ENCODE results near the gene SOX10.

The SOX10 gene

GRCh38 chr22:38006906-38007305 lies 22.6 kb upstream of the SOX10 start:
- Histone ChIP-seq H3K9me3 (ENCODE audit: control insufficient read depth, insufficient read depth, low read depth, low read length) (no peaks in the 10 kb centered on the region), H3K4me1 (ENCODE audit: control insufficient read depth, insufficient read depth, low read length) (no peaks in the 10 kb centered on the region), H3K27ac (ENCODE audit: extremely low read depth, low read depth, low read length) (no peak overlapping the region), H3K36me3 (ENCODE audit: control insufficient read depth in 2 of 2, insufficient read depth in 1 of 2, low read length in 2 of 2) (no peaks in the 10 kb centered on the region), H3K4me3 (ENCODE audit: low read depth, low read length) (no peak overlapping the region)
- ChIA-PET CTCF (interaction anchor here (0.6 kb wide), 1 partner anchor 581 kb away, joined by 3 read pairs; no protein-coding TSS in a partner anchor), POLR2A (no interaction called here)
- TF ChIP-seq ZNF561 (tag by site-specific recombination; IDR thresholded peaks at IDR 0.05; ENCODE audit: borderline replicate concordance) = no peak
- TF ChIP-seq ZNF394 (tag by site-specific recombination; IDR thresholded peaks at IDR 0.05; ENCODE audit: borderline replicate concordance) = no peak
- TF ChIP-seq ZNF184 (tag by site-specific recombination; IDR thresholded peaks at IDR 0.05) = no peak
- TF ChIP-seq ZNF768 (tag by site-specific recombination; IDR thresholded peaks at IDR 0.05) = no peak
- no peak for TF ChIP-seq ZNF324 (tag by site-specific recombination; IDR thresholded peaks at IDR 0.05)
- no peak for TF ChIP-seq SETDB1 (IDR thresholded peaks at IDR 0.05; ENCODE audit: insufficient read length, low read length)
- TF ChIP-seq BCL11B (tag by site-specific recombination; IDR thresholded peaks at IDR 0.05; ENCODE audit: low read depth) = no peak
- no peak for TF ChIP-seq HIC1 (tag by site-specific recombination; IDR thresholded peaks at IDR 0.05)
- no peak for TF ChIP-seq ZEB2 (tag by site-specific recombination; IDR thresholded peaks at IDR 0.05)
- no peak for TF ChIP-seq GLIS1 (tag by site-specific recombination; IDR thresholded peaks at IDR 0.05)
- no peak for TF ChIP-seq ZNF664 (tag by site-specific recombination; IDR thresholded peaks at IDR 0.05)
- no peak for TF ChIP-seq ZSCAN16 (tag by site-specific recombination; IDR thresholded peaks at IDR 0.05)
- no peak for TF ChIP-seq ZNF274 (IDR thresholded peaks at IDR 0.05; ENCODE audit: low read length)
- no peak for TF ChIP-seq ZNF274 (tag by site-specific recombination; IDR thresholded peaks at IDR 0.05; ENCODE audit: borderline replicate concordance)
- no peak for TF ChIP-seq ZFP37 (tag by site-specific recombination; IDR thresholded peaks at IDR 0.05)

DNA sequence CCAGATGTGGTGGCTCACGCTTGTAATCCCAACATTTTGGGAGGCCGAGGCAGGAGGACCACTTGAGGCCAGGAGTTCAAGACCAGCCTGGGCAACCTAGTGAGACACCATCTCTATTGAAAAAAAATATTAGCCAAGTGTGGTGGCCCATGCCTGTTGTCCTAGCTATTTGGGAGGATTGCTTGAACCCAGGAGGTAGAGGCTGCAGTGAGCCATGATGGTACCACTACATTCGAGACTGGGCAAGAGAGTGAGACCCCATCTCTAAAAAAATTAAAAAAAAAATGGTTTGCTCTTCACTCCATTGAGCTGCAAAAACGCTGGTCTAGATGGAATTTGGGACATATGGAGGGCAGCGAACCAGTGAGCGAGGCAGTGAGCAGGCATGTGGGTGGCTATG lies 21.6 kb upstream of the SOX10 start:
- Histone ChIP-seq H3K4me1 (ENCODE audit: control insufficient read depth, insufficient read depth, low read length) (no peaks in the 10 kb centered on the region), H3K27ac (ENCODE audit: extremely low read depth, low read depth, low read length) (no peak overlapping the region), H3K9me3 (ENCODE audit: control insufficient read depth, insufficient read depth, low read depth, low read length) (no peaks in the 10 kb centered on the region), H3K4me3 (ENCODE audit: low read depth, low read length) (no peak overlapping the region), H3K36me3 (ENCODE audit: control insufficient read depth in 2 of 2, insufficient read depth in 1 of 2, low read length in 2 of 2) (no peaks in the 10 kb centered on the region)
- POLR2A ChIA-PET = no interaction called here
- no peak for TF ChIP-seq ZNF473 (tag by site-specific recombination; IDR thresholded peaks at IDR 0.05)
- TF ChIP-seq ZNF777 (tag by site-specific recombination; IDR thresholded peaks at IDR 0.05; ENCODE audit: borderline replicate concordance) = no peak
- TF ChIP-seq ZNF121 (tag by site-specific recombination; IDR thresholded peaks at IDR 0.05) = peak; percentile 95
- CTCF ChIA-PET = interaction anchor here (0.6 to 0.9 kb wide), 2 partner anchors 11 to 189 kb away, joined by 3 read pairs; no protein-coding TSS in a partner anchor

DNA sequence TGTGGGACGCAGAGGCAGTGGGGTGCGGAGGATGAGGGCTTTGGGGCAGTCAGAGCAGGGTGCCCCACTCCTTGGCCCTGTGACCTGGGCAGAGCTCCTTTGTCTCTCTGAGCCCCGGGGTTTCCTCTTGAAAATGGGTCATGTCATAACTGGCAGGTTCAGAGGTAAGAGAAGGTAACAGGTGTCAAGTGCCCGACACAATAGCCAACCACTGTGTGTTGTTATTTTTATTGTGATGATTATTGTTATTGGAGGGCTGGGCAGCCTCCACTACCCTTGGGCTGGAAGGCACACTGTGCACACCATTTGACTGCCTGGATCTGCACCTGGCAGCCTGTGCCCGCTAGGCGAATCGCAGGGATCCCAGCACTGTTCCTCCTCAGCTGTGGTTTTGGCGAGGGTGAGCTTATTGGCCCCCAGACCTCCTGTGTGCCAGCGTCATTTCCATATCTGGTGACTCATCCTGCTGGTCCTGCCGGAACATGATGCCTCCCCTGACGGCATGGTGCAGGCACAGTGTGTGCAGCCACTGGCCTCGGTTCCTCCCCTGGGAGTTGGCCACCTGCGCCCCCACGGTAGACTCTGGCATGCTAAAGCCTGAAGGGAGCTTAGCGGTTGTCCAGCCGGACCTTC lies 15.4 kb upstream of the SOX10 start:
- Histone ChIP-seq H3K27ac (ENCODE audit: extremely low read depth, low read depth, low read length) (no peak overlapping the region; the same call in 1 of the 2 replicates), H3K4me1 (ENCODE audit: control insufficient read depth, insufficient read depth, low read length) (peaks cover 5% of the 10 kb centered on the region), H3K36me3 (ENCODE audit: control insufficient read depth in 2 of 2, insufficient read depth in 1 of 2, low read length in 2 of 2) (no peaks in the 10 kb centered on the region), H3K4me3 (ENCODE audit: low read depth, low read length) (no peak overlapping the region), H3K9me3 (ENCODE audit: control insufficient read depth, insufficient read depth, low read depth, low read length) (no peaks in the 10 kb centered on the region)
- ChIA-PET CTCF (interaction anchor here (0.7 to 1.3 kb wide), 7 partner anchors 11 to 182 kb away, joined by 3 to 5 read pairs (median 4); no protein-coding TSS in a partner anchor), POLR2A (interaction anchor here (1.6 kb wide), 1 partner anchor 46 kb away, joined by 4 read pairs; the partner anchor contains the start of genes C22orf23 and POLR2F)
- TF ChIP-seq ZBTB1 (tag by site-specific recombination; IDR thresholded peaks at IDR 0.05) (no peak), ZBTB17 (tag by site-specific recombination; IDR thresholded peaks at IDR 0.05) (peak; percentile 50; the same call in 1 of the 2 replicates), ZNF600 (tag by site-specific recombination; IDR thresholded peaks at IDR 0.05) (peak; percentile 94), GLIS2 (tag by site-specific recombination; IDR thresholded peaks at IDR 0.05) (peak; percentile 86), WT1 (tag by site-specific recombination; IDR thresholded peaks at IDR 0.05) (peak; percentile 57), OSR2 (tag by site-specific recombination; IDR thresholded peaks at IDR 0.05) (peak; percentile 47), ZNF629 (tag by site-specific recombination; IDR thresholded peaks at IDR 0.05) (peak; percentile 92), ZNF24 (tag by site-specific recombination; IDR thresholded peaks at IDR 0.05) (peak; percentile 85), ZNF184 (tag by site-specific recombination; IDR thresholded peaks at IDR 0.05) (0 out of 2 replicates have a peak, but pooled peaks have one; percentile 14), BCL11A (tag by site-specific recombination; IDR thresholded peaks at IDR 0.05; ENCODE audit: low read depth) (peak; percentile 27; the same call in 1 of the 2 replicates), ZBTB21 (tag by site-specific recombination; IDR thresholded peaks at IDR 0.05) (peak; percentile 78)
- TF ChIP-seq, protein P1, sequence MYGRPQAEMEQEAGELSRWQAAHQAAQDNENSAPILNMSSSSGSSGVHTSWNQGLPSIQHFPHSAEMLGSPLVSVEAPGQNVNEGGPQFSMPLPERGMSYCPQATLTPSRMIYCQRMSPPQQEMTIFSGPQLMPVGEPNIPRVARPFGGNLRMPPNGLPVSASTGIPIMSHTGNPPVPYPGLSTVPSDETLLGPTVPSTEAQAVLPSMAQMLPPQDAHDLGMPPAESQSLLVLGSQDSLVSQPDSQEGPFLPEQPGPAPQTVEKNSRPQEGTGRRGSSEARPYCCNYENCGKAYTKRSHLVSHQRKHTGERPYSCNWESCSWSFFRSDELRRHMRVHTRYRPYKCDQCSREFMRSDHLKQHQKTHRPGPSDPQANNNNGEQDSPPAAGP (tag by site-specific recombination; IDR thresholded peaks at IDR 0.05) = peak; percentile 54
- TF ChIP-seq, protein P2, sequence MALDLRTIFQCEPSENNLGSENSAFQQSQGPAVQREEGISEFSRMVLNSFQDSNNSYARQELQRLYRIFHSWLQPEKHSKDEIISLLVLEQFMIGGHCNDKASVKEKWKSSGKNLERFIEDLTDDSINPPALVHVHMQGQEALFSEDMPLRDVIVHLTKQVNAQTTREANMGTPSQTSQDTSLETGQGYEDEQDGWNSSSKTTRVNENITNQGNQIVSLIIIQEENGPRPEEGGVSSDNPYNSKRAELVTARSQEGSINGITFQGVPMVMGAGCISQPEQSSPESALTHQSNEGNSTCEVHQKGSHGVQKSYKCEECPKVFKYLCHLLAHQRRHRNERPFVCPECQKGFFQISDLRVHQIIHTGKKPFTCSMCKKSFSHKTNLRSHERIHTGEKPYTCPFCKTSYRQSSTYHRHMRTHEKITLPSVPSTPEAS (tag by site-specific recombination; IDR thresholded peaks at IDR 0.05) = peak; percentile 69
